Erythroblast (primary cell): ENCODE results near the gene ANKRD23.

Experiments
- GATA1 ChIP-seq: IDR thresholded peaks from 2 replicates; pipeline ENCODE4 v1.6.1; 2011; ENCODE audit warnings: low read depth, mild to moderate bottlenecking, control low read depth, low read length, moderate library complexity
- POLR2A ChIP-seq: IDR thresholded peaks from 2 replicates; pipeline ENCODE4 v1.6.1; 2011; ENCODE audit warnings: mild to moderate bottlenecking, low read length

GRCh38 chr2:96810783-96811192 lies 33.0 kb downstream of the ANKRD23 start:
- TF ChIP-seq POLR2A: no peak
- TF ChIP-seq GATA1: no peak
